Endothelial cell of umbilical vein (primary cell): ENCODE data around the gene KLHL24. TPM values are rescaled to one million over a fixed set of nuclear protein-coding genes. Genes with fewer than 3 reads are reported as not detected.
A peak's percentile ranks its signal among the peaks of the same experiment; 100 is the strongest.
"Not testable (repeated sequence)": the region's sequence is repeated elsewhere in the genome, so short reads cannot be mapped to it uniquely, and the experiment has no call there.

ENCODE experiments used
- BruUV-seq: library from RNA; stranded (reverse); fragments of 400-500 nt; replicated peaks from 2 replicates; lab custom pipeline; 2021; lab: Mats Ljungman, UMichigan
- CTCF ChIA-PET: fragments of 300-600, 350-600 bp; sonication (Branson Sonifier 250); formaldehyde crosslinking; loops from one replicate; lab custom pipeline; 2021; ENCODE audit warnings: antibody characterized with exemption, inconsistent platforms; lab: Charles Lee
- POLR2A ChIA-PET: fragments of 300-600, 350-600 bp; sonication (Branson Sonifier 250); formaldehyde crosslinking; loops from one replicate; lab custom pipeline; 2021; ENCODE audit warnings: antibody characterized with exemption, inconsistent platforms; lab: Charles Lee
- DNase-seq: peaks from one replicate; pipeline ENCODE4 v3.0.0-alpha.2; 2011; ENCODE audit warnings: low read depth, low spot score
- FAIRE-seq: peaks from 2 replicates; lab custom pipeline; 2011; peaks lifted over from hg19 to GRCh38; lab: Jason Lieb, UNC
- H2AFZ ChIP-seq: 2 replicates; pipeline ENCODE4 v1.6.0; 2012; ENCODE audit warnings: low read depth, low read length, control low read depth, inconsistent platforms
- H3K27ac ChIP-seq: 2 replicates; pipeline ENCODE4 v1.5.1; 2011; ENCODE audit warnings: low read depth, mild to moderate bottlenecking, control low read depth, low read length, moderate library complexity; ENCODE audit not compliant: insufficient read depth
- H3K27me3 ChIP-seq, 2 experiments: 2 replicates each; pipeline versions ENCODE4 v1.6.0 to v1.6.1; 2011; ENCODE audit warnings: low read length in 2 of 2, mixed read lengths in 1 of 2; ENCODE audit not compliant: control insufficient read depth in 2 of 2, insufficient read depth in 2 of 2
- H3K36me3 ChIP-seq, 2 experiments: 2 replicates in 1 of 2; 3 replicates in 1 of 2; pipeline ENCODE4 v1.5.1; 2011; ENCODE audit warnings: low read length in 2 of 2, mild to moderate bottlenecking in 1 of 2, moderate library complexity in 1 of 2; ENCODE audit not compliant: control insufficient read depth in 2 of 2, insufficient read depth in 2 of 2; ENCODE audit errors: extremely low read depth in 1 of 2
- H3K4me1 ChIP-seq: 3 replicates; pipeline ENCODE4 v1.5.1; 2011; ENCODE audit warnings: mild to moderate bottlenecking, low read length; ENCODE audit not compliant: control insufficient read depth, insufficient read depth; ENCODE audit errors: extremely low read depth
- H3K4me2 ChIP-seq: 2 replicates; pipeline ENCODE4 v1.6.1; 2011; ENCODE audit warnings: low read length, control low read depth, mixed read lengths; ENCODE audit not compliant: insufficient read depth
- H3K4me3 ChIP-seq, 3 experiments: fragments of 200-600 bp in 1 of 3; sonication (generic), shearing (Covaris generic) in 1 of 3; replicated peaks in 1 of 3; 2 replicates each; pipeline ENCODE4 v1.5.1; 2011 to 2016; ENCODE audit warnings: control low read depth in 3 of 3, low read length in 3 of 3, mild to moderate bottlenecking in 2 of 3, inconsistent platforms in 1 of 3, low read depth in 1 of 3, moderate library complexity in 1 of 3; ENCODE audit not compliant: insufficient read depth in 1 of 3
- H3K79me2 ChIP-seq: 2 replicates; pipeline ENCODE4 v1.6.0; 2012; ENCODE audit warnings: low read length, inconsistent platforms; ENCODE audit not compliant: control insufficient read depth, insufficient read depth
- H3K9ac ChIP-seq: replicated peaks from 2 replicates; pipeline ENCODE3; 2011; ENCODE audit warnings: low read length, control low read depth; ENCODE audit not compliant: insufficient read depth; ENCODE audit errors: extremely low read depth
- H3K9me1 ChIP-seq: replicated peaks from 3 replicates; pipeline ENCODE4 v1.6.0; 2011; ENCODE audit warnings: mild to moderate bottlenecking, low read length; ENCODE audit not compliant: control insufficient read depth, insufficient read depth; ENCODE audit errors: extremely low read depth
- H3K9me3 ChIP-seq: replicated peaks from 2 replicates; pipeline ENCODE4 v1.5.1; 2012; ENCODE audit warnings: low read length, inconsistent platforms; ENCODE audit not compliant: control insufficient read depth, insufficient read depth
- H4K20me1 ChIP-seq: replicated peaks from 2 replicates; pipeline ENCODE3; 2011; ENCODE audit warnings: mild to moderate bottlenecking, low read length; ENCODE audit not compliant: control insufficient read depth, insufficient read depth; ENCODE audit errors: extremely low read depth
- EZH2 ChIP-seq: IDR thresholded peaks from 2 replicates; pipeline ENCODE4 v1.6.1; 2012; ENCODE audit warnings: borderline replicate concordance, low read depth, mild to moderate bottlenecking, moderate library complexity, low read length, inconsistent platforms; ENCODE audit not compliant: severe bottlenecking
- FOS ChIP-seq: IDR thresholded peaks from 2 replicates; pipeline ENCODE4 v1.6.1; 2011; ENCODE audit warnings: mild to moderate bottlenecking, low read length, moderate library complexity, borderline replicate concordance; ENCODE audit not compliant: insufficient read depth
- GATA2 ChIP-seq: IDR thresholded peaks from 2 replicates; pipeline ENCODE4 v1.7.0; 2011; ENCODE audit warnings: low read depth, mild to moderate bottlenecking, moderate library complexity, mixed read lengths, low read length; ENCODE audit not compliant: insufficient read length, insufficient read depth
- JUN ChIP-seq: IDR thresholded peaks from 2 replicates; pipeline ENCODE4 v1.6.1; 2011; ENCODE audit warnings: borderline replicate concordance, low read depth; ENCODE audit not compliant: insufficient read length, insufficient read depth
- MYC ChIP-seq: IDR thresholded peaks from one replicate; pipeline ENCODE4 v1.6.1; 2011; ENCODE audit warnings: mild to moderate bottlenecking, low read depth, low read length
- POLR2A ChIP-seq: IDR thresholded peaks from 2 replicates; pipeline ENCODE4 v1.6.1; 2012; ENCODE audit warnings: low read depth, mild to moderate bottlenecking, control low read depth, low read length
- POLR2AphosphoS5 ChIP-seq: IDR thresholded peaks from 2 replicates; pipeline ENCODE4 v1.6.1; 2012; ENCODE audit warnings: low read depth, mild to moderate bottlenecking, control low read depth, low read length, moderate library complexity; ENCODE audit not compliant: insufficient read depth
- dilution Hi-C: fragments of 300-500 bp; cut with MboI; formaldehyde crosslinking; loops from one replicate; pipeline ENCODE4 v1.15.0; 2019; ENCODE audit warnings: low sequenced_read_pairs; ENCODE audit not compliant: extremely low pct_ligation_motif_present
- intact Hi-C: fragments of 100-400 bp; cut with micrococcal nuclease; formaldehyde crosslinking; loops from one replicate; pipeline ENCODE4 v1.10.0; 2022
- polyA plus RNA-seq, 4 experiments: library from polyadenylated mRNA; depleted of rRNA in 3 of 4; stranded (reverse) in 3 of 4; unstranded in 1 of 4; fragments of >200 nt; gene quantifications; 2 replicates each; pipeline versions ENCODE4 v1.2.1 to v1.2.3, GENCODE V29; 2011 to 2012; ENCODE audit warnings: missing spikeins in 1 of 4
- total RNA-seq: library from RNA; stranded (reverse); gene quantifications from 2 replicates; pipeline ENCODE4 v1.2.3, GENCODE V29; 2021
- TF ChIP-seq, protein P1 (sequence below): IDR thresholded peaks from 2 replicates; pipeline ENCODE4 v1.6.1; 2011; ENCODE audit not compliant: insufficient read depth, insufficient read length
- TF ChIP-seq, protein P2 (sequence below), 2 donors: IDR thresholded peaks; 1 replicate in 1 of 2; 2 replicates in 1 of 2; pipeline ENCODE4 v1.5.1; 2011; ENCODE audit warnings: low read length in 2 of 2, mild to moderate bottlenecking in 2 of 2, moderate library complexity in 2 of 2, control low read depth in 1 of 2, inconsistent platforms in 1 of 2, low read depth in 1 of 2; ENCODE audit not compliant: insufficient read depth in 1 of 2; ENCODE audit errors: extremely low read depth in 1 of 2

Gene KLHL24
- total and polyA plus RNA-seq, 2 donors (not counting 3 experiments of a cell fraction or from before 2014, with no cell fraction given), result 14.0 to 46.2 TPM

DNA sequence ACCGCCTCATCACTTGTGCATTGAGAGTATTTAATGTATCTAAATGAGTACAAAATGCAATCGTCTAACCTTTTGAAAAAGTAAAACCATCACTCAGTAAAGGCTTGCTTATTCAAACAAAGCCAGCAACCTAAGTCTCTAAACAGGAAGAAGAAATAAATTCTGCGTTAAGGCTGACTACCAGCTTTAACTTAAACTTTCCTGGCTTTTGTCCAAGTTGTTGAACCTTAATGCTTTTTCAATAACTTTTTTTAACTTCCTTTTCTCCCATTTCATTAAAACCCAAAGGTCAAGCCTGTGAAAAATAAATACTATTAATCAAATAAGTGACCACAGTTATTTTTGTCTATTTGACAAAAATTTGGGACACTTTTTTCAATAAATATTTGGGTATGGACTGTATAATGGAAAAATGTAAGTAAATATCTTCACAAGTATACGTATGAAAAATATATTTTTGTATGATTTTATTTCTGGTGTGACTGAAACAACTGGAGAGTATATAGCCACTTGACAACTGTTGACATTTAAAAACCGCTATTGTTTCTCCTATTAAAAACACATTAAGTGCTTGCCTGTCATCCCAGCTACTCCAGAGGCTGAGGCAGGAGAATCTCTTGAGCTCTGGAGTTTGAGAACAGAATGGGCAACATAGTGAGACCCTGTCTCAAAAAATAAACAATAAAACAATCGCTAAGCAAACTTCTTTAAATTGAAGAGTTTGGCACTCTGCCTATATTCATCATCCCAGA lies 2.9 kb downstream of the KLHL24 start:
- CTCF ChIA-PET, result interaction anchor here (1.9 kb wide), 1 partner anchor 59 kb away, joined by 7 read pairs; the partner anchor contains the start of gene YEATS2
- no peaks in the 10 kb centered on the region for H3K27me3 ChIP-seq
- POLR2A ChIA-PET, result interaction anchor here (0.5 to 1.0 kb wide), 2 partner anchors 15 to 21 kb away, joined by 3 read pairs; no protein-coding TSS in a partner anchor
- H3K9ac ChIP-seq, result no peak overlapping the region
- H3K36me3 ChIP-seq, result no peaks in the 10 kb centered on the region
- H4K20me1 ChIP-seq, result no peaks in the 10 kb centered on the region
- dilution Hi-C loops, result no loop called here
- intact Hi-C loops, result loop anchor here (5.0 kb wide), 2 partner anchors 156 to 516 kb away; no protein-coding TSS in a partner anchor
- no peaks in the 10 kb centered on the region for H3K9me1 ChIP-seq
- no peak overlapping the region for H2AFZ ChIP-seq
- no peak overlapping the region for H3K27ac ChIP-seq
- H3K79me2 ChIP-seq, result no peaks in the 10 kb centered on the region
- no TSS peak for BruUV-seq
- TF ChIP-seq GATA2 (no peak), JUN (no peak), POLR2A (no peak), MYC (no peak), EZH2 (no peak), FOS (no peak), POLR2AphosphoS5 (no peak)
- TF ChIP-seq, protein P1, sequence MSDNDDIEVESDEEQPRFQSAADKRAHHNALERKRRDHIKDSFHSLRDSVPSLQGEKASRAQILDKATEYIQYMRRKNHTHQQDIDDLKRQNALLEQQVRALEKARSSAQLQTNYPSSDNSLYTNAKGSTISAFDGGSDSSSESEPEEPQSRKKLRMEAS, result no peak
- TF ChIP-seq, protein P2, sequence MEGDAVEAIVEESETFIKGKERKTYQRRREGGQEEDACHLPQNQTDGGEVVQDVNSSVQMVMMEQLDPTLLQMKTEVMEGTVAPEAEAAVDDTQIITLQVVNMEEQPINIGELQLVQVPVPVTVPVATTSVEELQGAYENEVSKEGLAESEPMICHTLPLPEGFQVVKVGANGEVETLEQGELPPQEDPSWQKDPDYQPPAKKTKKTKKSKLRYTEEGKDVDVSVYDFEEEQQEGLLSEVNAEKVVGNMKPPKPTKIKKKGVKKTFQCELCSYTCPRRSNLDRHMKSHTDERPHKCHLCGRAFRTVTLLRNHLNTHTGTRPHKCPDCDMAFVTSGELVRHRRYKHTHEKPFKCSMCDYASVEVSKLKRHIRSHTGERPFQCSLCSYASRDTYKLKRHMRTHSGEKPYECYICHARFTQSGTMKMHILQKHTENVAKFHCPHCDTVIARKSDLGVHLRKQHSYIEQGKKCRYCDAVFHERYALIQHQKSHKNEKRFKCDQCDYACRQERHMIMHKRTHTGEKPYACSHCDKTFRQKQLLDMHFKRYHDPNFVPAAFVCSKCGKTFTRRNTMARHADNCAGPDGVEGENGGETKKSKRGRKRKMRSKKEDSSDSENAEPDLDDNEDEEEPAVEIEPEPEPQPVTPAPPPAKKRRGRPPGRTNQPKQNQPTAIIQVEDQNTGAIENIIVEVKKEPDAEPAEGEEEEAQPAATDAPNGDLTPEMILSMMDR (IDR thresholded peaks at IDR 0.05; ENCODE audit: extremely low read depth in 1 of 2, insufficient read depth in 1 of 2, low read depth in 1 of 2, low read length in 2 of 2), result no peak
- no peaks in the 10 kb centered on the region for H3K9me3 ChIP-seq
- no peak overlapping the region for H3K4me3 ChIP-seq
- peaks cover 19% of the 10 kb centered on the region for H3K4me1 ChIP-seq
- DNase-seq, result peak; percentile 50
- peak overlapping the region; percentile 50 for H3K4me2 ChIP-seq
- FAIRE-seq, result no peak

DNA sequence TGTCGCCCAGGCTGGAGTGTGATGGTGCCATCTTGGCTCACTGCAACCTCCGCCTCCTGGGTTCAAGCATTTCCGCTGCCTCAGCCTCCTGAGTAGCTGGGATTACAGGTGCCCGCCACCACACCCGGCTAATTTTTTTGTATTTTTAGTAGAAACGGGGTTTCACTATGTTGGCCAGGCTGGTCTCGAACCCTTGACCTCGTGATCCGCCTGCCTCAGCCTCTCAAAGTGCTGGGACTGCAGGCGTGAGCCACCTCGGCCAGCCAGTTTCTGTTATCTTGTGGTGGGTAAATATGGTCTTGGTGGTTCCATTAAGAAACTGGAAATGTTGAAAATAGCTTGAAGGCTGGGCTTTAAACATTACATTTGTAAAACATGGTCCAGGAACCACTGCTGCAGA lies 5.2 kb downstream of the KLHL24 start:
- H4K20me1 ChIP-seq, dilution Hi-C loops, H3K9ac ChIP-seq, H3K9me3 ChIP-seq, H2AFZ ChIP-seq, POLR2A ChIA-PET, FAIRE-seq, H3K27ac ChIP-seq, H3K4me3 ChIP-seq, H3K79me2 ChIP-seq, H3K27me3 ChIP-seq, H3K4me2 ChIP-seq, H3K36me3 ChIP-seq, H3K9me1 ChIP-seq, BruUV-seq, intact Hi-C loops, DNase-seq: not testable (repeated sequence)
- H3K4me1 ChIP-seq, result peaks cover 15% of the 10 kb centered on the region
- CTCF ChIA-PET, result interaction anchor here (0.7 to 0.8 kb wide), 2 partner anchors 56 to 74 kb away, joined by 3 to 4 read pairs; no protein-coding TSS in a partner anchor
